Neuronal stem cell (in vitro differentiated cells): Measurements from ENCODE around the gene CRISP1.
"Not testable (repeated sequence)": the region's sequence is repeated elsewhere in the genome, so short reads cannot be mapped to it uniquely, and the experiment has no call there.

Experiments used
- DNase-seq: peaks from one replicate; pipeline ENCODE4 v3.0.0-alpha.2; 2013; ENCODE audit warnings: low spot score
- H2AFZ ChIP-seq: one replicate; pipeline ENCODE4 v1.6.1; 2013; ENCODE audit warnings: mild to moderate bottlenecking, low read length, inconsistent platforms
- H2AK5ac ChIP-seq: 2 replicates; pipeline ENCODE4 v1.6.1; 2013; ENCODE audit warnings: low read depth, mild to moderate bottlenecking, inconsistent platforms, low read length, moderate library complexity, mixed read lengths
- H2BK120ac ChIP-seq: 2 replicates; pipeline ENCODE4 v1.6.1; 2013; ENCODE audit warnings: low read depth, mild to moderate bottlenecking, inconsistent platforms, low read length, moderate library complexity, mixed read lengths
- H2BK12ac ChIP-seq: one replicate; pipeline ENCODE4 v1.6.1; 2013; ENCODE audit warnings: low read length, inconsistent platforms
- H2BK15ac ChIP-seq: 2 replicates; pipeline ENCODE4 v1.6.1; 2013; ENCODE audit warnings: mild to moderate bottlenecking, low read length, inconsistent platforms, mixed read lengths
- H2BK5ac ChIP-seq: one replicate; pipeline ENCODE4 v1.6.1; 2013; ENCODE audit warnings: inconsistent platforms, mild to moderate bottlenecking, low read length, moderate library complexity
- H3K14ac ChIP-seq: one replicate; pipeline ENCODE4 v1.6.1; 2013; ENCODE audit warnings: low read length, inconsistent platforms
- H3K18ac ChIP-seq: 2 replicates; pipeline ENCODE4 v1.6.1; 2013; ENCODE audit warnings: low read length, inconsistent platforms
- H3K23ac ChIP-seq: 2 replicates; pipeline ENCODE4 v1.6.1; 2013; ENCODE audit warnings: low read depth, mild to moderate bottlenecking, mixed read lengths, low read length, inconsistent platforms; ENCODE audit not compliant: poor library complexity
- H3K27ac ChIP-seq: replicated peaks from 3 replicates; pipeline ENCODE4 v1.5.1; 2013; ENCODE audit warnings: low read length, inconsistent platforms
- H3K27me3 ChIP-seq, 3 experiments: 2 replicates each; pipeline ENCODE4 v1.6.1; 2013; ENCODE audit warnings: low read length in 3 of 3, mild to moderate bottlenecking in 2 of 3, inconsistent platforms in 1 of 3, low read depth in 1 of 3, mixed read lengths in 1 of 3, moderate library complexity in 1 of 3; ENCODE audit not compliant: control insufficient read depth in 3 of 3, insufficient read depth in 3 of 3
- H3K36me3 ChIP-seq, 2 donors: replicated peaks in 1 of 2; 2 replicates each; pipeline ENCODE4 v1.6.1; 2013; ENCODE audit warnings: low read length in 2 of 2; ENCODE audit not compliant: control insufficient read depth in 2 of 2, insufficient read depth in 2 of 2
- H3K4ac ChIP-seq: 2 replicates; pipeline ENCODE4 v1.6.1; 2013; ENCODE audit warnings: inconsistent platforms, mild to moderate bottlenecking, low read length, moderate library complexity
- H3K4me1 ChIP-seq, 2 donors: 1 replicate in 1 of 2; 2 replicates in 1 of 2; pipeline ENCODE4 v1.6.1; 2013; ENCODE audit warnings: low read length in 2 of 2, low read depth in 1 of 2; ENCODE audit not compliant: control insufficient read depth in 2 of 2, insufficient read depth in 1 of 2
- H3K4me2 ChIP-seq: one replicate; pipeline ENCODE4 v1.6.1; 2013; ENCODE audit warnings: mild to moderate bottlenecking, low read length, inconsistent platforms; ENCODE audit not compliant: insufficient read depth, poor library complexity, severe bottlenecking
- H3K4me3 ChIP-seq, 2 donors: 2 replicates each; pipeline ENCODE4 v1.5.1; 2013; ENCODE audit warnings: low read length in 2 of 2, mild to moderate bottlenecking in 2 of 2, inconsistent platforms in 1 of 2, moderate library complexity in 1 of 2
- H3K79me1 ChIP-seq: one replicate; pipeline ENCODE4 v1.6.1; 2013; ENCODE audit warnings: low read depth, mild to moderate bottlenecking, inconsistent platforms, low read length, moderate library complexity
- H3K9ac ChIP-seq: one replicate; pipeline ENCODE4 v1.6.1; 2013; ENCODE audit warnings: mild to moderate bottlenecking, low read depth, low read length, inconsistent platforms; ENCODE audit not compliant: poor library complexity
- H3K9me3 ChIP-seq, 2 donors: replicated peaks in 1 of 2; 2 replicates each; pipeline versions ENCODE3 to v1.6.1; 2013; ENCODE audit warnings: low read length in 2 of 2, mild to moderate bottlenecking in 2 of 2, inconsistent platforms in 1 of 2, low read depth in 1 of 2, mixed read lengths in 1 of 2, moderate library complexity in 1 of 2; ENCODE audit not compliant: control insufficient read depth in 2 of 2, insufficient read depth in 1 of 2
- H4K8ac ChIP-seq: one replicate; pipeline ENCODE4 v1.6.1; 2013; ENCODE audit warnings: low read depth, mild to moderate bottlenecking, inconsistent platforms, low read length, moderate library complexity
- H4K91ac ChIP-seq: one replicate; pipeline ENCODE4 v1.6.1; 2013; ENCODE audit warnings: low read length, low read depth, mild to moderate bottlenecking, inconsistent platforms; ENCODE audit not compliant: poor library complexity
- WGBS, 2 donors: extraction: QIAGEN DNeasy Blood & Tissue Kit; methylation state at CpG; one replicate each; pipeline ENCODE4 v1.1.7; 2013; ENCODE audit warnings: missing lambda C conversion rate in 2 of 2, mixed read lengths in 1 of 2; ENCODE audit not compliant: insufficient read length in 2 of 2, insufficient replicate concordance in 1 of 2; ENCODE audit errors: extremely low coverage in 2 of 2; 5-methylcytosine and 5-hydroxymethylcytosine counted together

CRISP1 gene

DNA sequence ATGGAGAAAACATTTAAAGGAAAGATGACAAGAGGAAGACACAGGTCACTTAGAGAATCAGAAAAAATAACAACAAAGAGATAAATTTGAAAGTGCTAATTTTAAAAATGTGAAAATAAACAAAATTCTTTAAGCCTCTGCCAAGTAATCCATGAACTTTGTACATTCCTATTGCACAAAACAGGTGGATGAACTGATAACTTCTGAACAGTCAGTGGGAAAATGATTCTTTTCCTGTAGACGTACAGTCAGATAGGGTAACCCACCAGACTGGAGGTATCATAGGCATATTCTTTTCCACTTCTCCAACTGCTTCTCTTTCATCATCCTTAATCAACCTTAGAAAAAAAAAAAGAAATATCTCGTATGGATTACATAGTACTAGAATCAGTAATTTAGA is 36.5 kb upstream of the CRISP1 start:
- Histone ChIP-seq H3K4me2 (no peak overlapping the region), H3K79me1 (no peaks in the 10 kb centered on the region), H3K14ac (no peak overlapping the region), H2BK5ac (no peak overlapping the region), H2BK12ac (no peak overlapping the region), H3K27me3 (no peaks in the 10 kb centered on the region), H3K27ac (no peak overlapping the region), H3K18ac (no peak overlapping the region), H3K4me3 (no peak overlapping the region), H2AK5ac (no peak overlapping the region), H3K4ac (no peak overlapping the region), H2BK120ac (no peak overlapping the region), H3K4me1 (no peaks in the 10 kb centered on the region), H3K36me3 (no peaks in the 10 kb centered on the region), H2BK15ac (no peak overlapping the region), H4K8ac (no peak overlapping the region), H3K23ac (no peak overlapping the region), H4K91ac (no peak overlapping the region), H2AFZ (no peak overlapping the region), H3K9me3 (no peaks in the 10 kb centered on the region), H3K9ac (no peak overlapping the region)
- WGBS, 2 donors, result no CpG with 5 or more reads among the region's 2 CpGs
- no peak for DNase-seq

DNA sequence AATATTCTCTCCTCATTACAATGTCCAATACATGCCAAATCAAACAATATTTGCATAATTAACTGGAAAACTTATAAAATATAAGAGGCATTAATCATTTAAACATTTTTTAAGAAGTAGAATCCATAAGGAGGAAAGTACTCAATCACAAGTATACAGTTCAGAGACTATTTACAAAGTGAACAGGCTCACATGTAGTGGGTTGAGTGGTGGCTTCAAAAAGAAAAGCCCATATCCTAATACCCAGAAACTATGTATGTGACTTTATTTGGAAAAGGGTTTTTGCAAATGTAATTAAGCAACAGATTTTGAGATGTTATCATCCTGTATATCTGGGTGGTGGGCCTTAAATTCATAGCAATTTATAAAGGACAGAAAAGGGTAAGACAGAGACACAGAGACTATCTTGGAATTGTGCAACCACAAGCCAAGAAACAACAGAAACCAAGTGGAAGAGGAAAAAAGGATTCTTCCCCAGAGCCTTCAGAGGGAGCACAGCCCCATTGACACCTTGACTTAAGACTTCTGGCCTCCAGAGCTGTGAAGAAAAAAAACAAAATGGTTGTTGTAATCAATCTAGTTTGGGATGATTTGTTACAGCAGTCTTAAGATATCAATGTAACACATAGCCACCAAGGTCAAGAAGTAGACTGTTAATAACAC is 32.7 kb upstream of the CRISP1 start:
- H2BK5ac ChIP-seq, result no peak overlapping the region
- no peak overlapping the region for H3K23ac ChIP-seq
- no peak overlapping the region for H2BK15ac ChIP-seq
- DNase-seq, result no peak
- no peak overlapping the region for H4K91ac ChIP-seq
- no peak overlapping the region for H2BK120ac ChIP-seq
- H2AK5ac ChIP-seq, result no peak overlapping the region
- H3K27ac ChIP-seq, result no peak overlapping the region
- no peak overlapping the region for H2BK12ac ChIP-seq
- no peak overlapping the region for H3K4me3 ChIP-seq
- no peaks in the 10 kb centered on the region for H3K4me1 ChIP-seq
- no peak overlapping the region for H3K18ac ChIP-seq
- H2AFZ ChIP-seq, result no peak overlapping the region
- H4K8ac ChIP-seq, result no peak overlapping the region
- H3K4me2 ChIP-seq, result no peak overlapping the region
- no peak overlapping the region for H3K14ac ChIP-seq
- no peak overlapping the region for H3K9ac ChIP-seq
- no peaks in the 10 kb centered on the region for H3K36me3 ChIP-seq
- no peaks in the 10 kb centered on the region for H3K79me1 ChIP-seq
- H3K27me3 ChIP-seq, result no peaks in the 10 kb centered on the region
- no peak overlapping the region for H3K4ac ChIP-seq
- no peaks in the 10 kb centered on the region for H3K9me3 ChIP-seq

DNA sequence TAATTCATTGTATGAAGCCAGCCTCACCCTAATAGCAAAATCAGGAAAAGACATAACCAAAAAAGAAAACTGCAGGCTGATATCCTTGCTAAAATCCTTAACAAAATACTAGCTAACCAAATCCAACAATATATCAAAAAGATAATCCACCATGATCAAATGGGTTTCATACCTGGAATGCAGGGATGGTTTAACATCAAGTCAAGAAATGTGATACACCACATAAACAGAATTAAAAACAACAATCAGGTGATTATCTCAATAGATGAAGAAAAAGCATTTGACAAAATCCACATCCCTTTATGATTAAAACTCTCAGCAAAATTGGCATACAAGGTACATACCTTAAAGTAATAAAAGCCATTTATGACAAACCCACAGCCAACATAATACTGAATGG is 29.2 kb upstream of the CRISP1 start:
- not testable (repeated sequence) for H4K8ac ChIP-seq, H3K23ac ChIP-seq, H2AK5ac ChIP-seq, H3K27me3 ChIP-seq, H2BK5ac ChIP-seq, H3K4me1 ChIP-seq, H2BK120ac ChIP-seq, H3K36me3 ChIP-seq, H2AFZ ChIP-seq, H3K9ac ChIP-seq, H3K79me1 ChIP-seq, H3K14ac ChIP-seq, H3K9me3 ChIP-seq, H4K91ac ChIP-seq, H3K4ac ChIP-seq, H2BK15ac ChIP-seq, H3K18ac ChIP-seq, H3K4me2 ChIP-seq, DNase-seq, H3K27ac ChIP-seq, H3K4me3 ChIP-seq, H2BK12ac ChIP-seq

DNA sequence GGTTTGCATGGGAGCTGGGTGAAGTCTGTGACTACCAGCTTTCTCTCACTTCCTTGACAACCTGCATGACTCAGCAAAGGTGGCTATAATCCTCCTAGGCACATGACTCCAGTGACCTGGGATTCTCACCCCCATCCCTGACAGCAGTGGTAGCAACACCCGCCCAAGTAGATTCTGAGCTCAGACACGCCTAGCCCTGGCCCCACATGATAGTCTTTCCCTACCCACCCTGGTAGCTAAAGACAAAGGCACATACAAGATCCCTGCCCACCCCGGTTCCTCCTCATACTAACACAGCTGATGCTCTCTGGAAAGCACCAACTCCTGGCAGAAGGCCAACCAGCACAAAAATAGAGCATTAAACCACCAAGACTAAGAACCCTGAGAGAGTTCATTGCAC is 25.9 kb upstream of the CRISP1 start:
- H3K79me1 ChIP-seq, result no peaks in the 10 kb centered on the region
- no peak overlapping the region for H3K9ac ChIP-seq
- H3K27me3 ChIP-seq, result no peaks in the 10 kb centered on the region
- no peak overlapping the region for H4K8ac ChIP-seq
- no peaks in the 10 kb centered on the region for H3K4me1 ChIP-seq
- no peak overlapping the region for H3K4me2 ChIP-seq
- no peak overlapping the region for H3K27ac ChIP-seq
- no peak for DNase-seq
- WGBS, 2 donors, result no CpG with 5 or more reads among the region's 3 CpGs
- H2BK120ac ChIP-seq, result no peak overlapping the region
- H3K4me3 ChIP-seq, result no peak overlapping the region
- no peak overlapping the region for H3K4ac ChIP-seq
- no peaks in the 10 kb centered on the region for H3K36me3 ChIP-seq
- no peak overlapping the region for H2AK5ac ChIP-seq
- H2BK15ac ChIP-seq, result no peak overlapping the region
- H3K18ac ChIP-seq, result no peak overlapping the region
- H3K9me3 ChIP-seq, result no peaks in the 10 kb centered on the region
- H2AFZ ChIP-seq, result no peak overlapping the region
- no peak overlapping the region for H2BK5ac ChIP-seq
- no peak overlapping the region for H3K23ac ChIP-seq
- H3K14ac ChIP-seq, result no peak overlapping the region
- H2BK12ac ChIP-seq, result no peak overlapping the region
- no peak overlapping the region for H4K91ac ChIP-seq
